ENCODE data around the gene CDC27.
"Not testable (repeated sequence)": the region's sequence is repeated elsewhere in the genome, so short reads cannot be mapped to it uniquely, and the experiment has no call there.

Gene CDC27

DNA sequence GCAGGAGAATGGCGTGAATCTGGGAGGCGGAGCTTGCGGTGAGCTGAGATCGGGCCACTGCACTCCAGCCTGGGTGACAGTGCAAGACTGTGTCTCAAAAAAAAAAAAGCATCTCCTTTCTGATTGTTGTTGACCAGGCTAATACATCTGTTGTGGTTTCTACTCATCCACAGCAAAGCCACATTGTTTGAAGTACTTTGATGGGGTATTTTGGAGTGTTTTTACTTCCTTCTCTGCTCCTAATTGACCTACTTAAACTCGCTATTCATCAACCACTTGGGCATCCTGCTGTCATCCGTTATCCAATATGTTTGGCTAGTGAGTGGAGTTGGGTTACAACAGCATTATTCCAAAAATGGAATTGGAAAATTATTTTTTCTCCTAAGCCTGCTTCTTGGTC, 3.5 kb upstream of the CDC27 start:
- DNase-seq: no peak

GRCh38 chr17:47190770-47191169, 1.7 kb upstream of the CDC27 start:
- DNase-seq: no peak

GRCh38 chr17:47190243-47190642, 1.1 kb upstream of the CDC27 start:
- no peak for DNase-seq

- DNase-seq: no peak
These were observed 690 bp upstream of the CDC27 start for GRCh38 chr17:47189732-47190237.

GRCh38 chr17:47188271-47188875, 722 bp downstream of the CDC27 start:
- peak in 2 of 5 donors; percentile 7 to 46 for DNase-seq

GRCh38 chr17:47184681-47185080, 4.4 kb downstream of the CDC27 start:
- no peak for DNase-seq

DNA sequence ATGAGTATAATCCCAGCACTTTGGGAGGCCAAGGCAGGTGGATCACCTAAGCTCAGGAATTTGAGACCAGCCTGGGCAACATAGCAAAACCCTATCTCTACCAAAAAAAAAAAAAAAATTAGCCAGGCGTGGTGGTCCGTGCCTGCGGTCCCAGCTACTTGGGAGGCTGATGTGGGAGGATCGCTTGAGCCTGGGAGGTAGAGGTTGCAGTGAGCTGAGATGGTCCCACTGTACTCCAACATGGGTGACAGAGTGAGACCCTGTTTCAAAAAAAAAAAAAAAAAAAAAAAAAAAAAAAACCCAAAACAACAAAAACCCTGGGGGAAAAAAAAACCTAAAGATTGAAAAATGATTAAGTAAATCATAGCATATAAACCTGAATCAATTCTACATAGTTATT, 8.1 kb downstream of the CDC27 start:
- not testable (repeated sequence) for DNase-seq

DNA sequence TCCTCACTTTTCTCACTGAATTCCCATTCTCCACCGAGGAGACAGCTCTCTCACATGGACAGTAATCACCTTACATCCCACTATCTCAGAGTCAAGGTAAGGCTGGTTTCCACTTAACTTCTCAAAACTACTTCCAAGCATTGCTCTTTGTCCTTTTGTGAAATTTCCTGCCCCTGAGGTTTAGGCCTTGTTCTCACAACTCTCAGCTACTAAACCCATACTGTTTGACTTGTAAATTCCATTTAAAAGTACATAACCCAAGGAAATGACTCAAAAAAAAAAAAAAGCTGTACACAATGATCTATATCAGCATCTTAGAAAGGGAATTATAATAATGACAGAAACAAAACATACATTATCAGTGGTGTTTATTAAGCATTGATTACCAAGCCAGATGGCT, 8.8 kb downstream of the CDC27 start:
- no peak for DNase-seq

DNA sequence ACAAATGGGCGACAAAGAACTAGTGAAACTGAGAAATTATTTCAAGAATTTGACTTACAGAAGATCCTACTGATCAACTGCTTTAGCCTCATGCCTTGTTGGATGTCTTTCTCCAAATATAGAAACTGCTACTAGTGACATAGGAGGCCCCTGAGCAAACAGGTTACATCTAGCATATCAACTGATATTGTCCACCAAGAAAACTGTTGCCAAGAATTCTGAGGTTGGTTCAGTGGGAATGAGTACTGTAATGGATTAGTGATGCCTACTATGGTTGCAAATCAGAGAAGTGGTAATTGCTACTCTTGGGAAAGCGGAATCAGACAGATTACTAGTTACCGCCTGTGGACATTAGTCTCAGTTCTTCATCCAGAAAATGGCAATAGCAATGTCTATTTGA, 10.0 kb downstream of the CDC27 start:
- DNase-seq: no peak

DNA sequence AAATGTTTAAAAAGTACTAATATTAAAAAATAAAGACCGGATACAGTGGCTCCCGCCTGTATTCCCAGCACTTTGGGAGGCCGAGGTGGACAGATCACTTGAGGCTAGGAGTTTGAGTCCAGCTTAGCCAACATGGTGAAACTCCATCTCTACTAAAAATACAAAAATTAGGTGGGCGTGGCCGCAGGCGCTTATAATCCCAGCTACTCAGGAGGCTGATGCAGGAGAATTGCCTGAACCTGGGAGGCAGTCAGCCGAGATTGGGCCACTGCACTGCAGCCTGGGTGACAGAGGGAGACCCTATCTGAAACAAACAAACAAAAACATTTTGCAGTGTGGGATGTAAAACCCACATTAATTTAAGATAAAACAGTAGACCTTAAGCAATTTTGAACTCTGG, 11.8 kb downstream of the CDC27 start:
- no peak for DNase-seq

GRCh38 chr17:47176389-47176826, 12.7 kb downstream of the CDC27 start:
- DNase-seq: no peak

- DNase-seq: not testable (repeated sequence)
These were observed 14.3 kb downstream of the CDC27 start for GRCh38 chr17:47174823-47175222.

GRCh38 chr17:47172696-47173565, 16.2 kb downstream of the CDC27 start:
- DNase-seq: no peak

- no peak for DNase-seq
These were observed 18.4 kb downstream of the CDC27 start for GRCh38 chr17:47170710-47171109.

DNA sequence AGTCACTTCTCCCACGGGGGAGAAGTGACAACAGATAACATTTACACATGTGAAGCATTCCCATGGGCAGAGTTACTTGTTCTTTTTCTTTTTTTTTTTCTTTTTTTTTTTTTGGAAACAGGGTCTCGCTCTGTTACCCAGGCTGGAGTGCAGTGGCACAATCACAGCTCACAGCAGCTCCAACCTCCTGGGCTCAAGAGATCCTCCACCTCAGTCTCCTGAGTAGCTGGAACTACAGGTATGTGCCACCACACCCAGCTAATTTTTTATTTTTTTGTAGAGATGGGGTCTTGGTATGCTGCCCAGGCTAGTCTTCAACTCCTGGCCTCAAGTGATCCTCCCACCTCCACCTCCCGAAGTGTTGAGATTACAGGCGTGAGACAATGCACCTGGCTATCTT, 20.2 kb downstream of the CDC27 start:
- not testable (repeated sequence) for DNase-seq

- DNase-seq: not testable (repeated sequence)
These were observed 22.2 kb downstream of the CDC27 start for GRCh38 chr17:47166854-47167253.

DNA sequence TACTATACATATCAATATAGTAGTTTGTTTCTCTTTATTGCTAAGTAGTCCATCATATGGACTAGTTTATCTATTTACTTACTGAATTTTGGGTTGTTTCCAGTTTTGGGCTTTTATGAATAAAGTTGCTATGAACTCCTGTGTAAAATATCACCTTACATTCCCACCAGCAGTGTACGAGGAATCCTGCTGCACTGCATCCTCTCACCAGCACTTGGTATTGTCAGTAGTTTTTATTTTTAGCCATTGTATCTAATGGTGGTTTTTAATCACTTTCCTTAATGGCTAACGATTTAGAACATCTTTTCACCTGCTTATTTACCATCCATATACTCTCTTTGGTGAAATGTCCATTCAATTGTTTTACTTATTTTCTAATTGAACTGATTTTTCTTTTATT, 24.0 kb downstream of the CDC27 start:
- DNase-seq: no peak

- DNase-seq: no peak
These were observed 24.8 kb downstream of the CDC27 start for GRCh38 chr17:47164263-47164662.

GRCh38 chr17:47162013-47162622, 27.0 kb downstream of the CDC27 start:
- no peak for DNase-seq

DNA sequence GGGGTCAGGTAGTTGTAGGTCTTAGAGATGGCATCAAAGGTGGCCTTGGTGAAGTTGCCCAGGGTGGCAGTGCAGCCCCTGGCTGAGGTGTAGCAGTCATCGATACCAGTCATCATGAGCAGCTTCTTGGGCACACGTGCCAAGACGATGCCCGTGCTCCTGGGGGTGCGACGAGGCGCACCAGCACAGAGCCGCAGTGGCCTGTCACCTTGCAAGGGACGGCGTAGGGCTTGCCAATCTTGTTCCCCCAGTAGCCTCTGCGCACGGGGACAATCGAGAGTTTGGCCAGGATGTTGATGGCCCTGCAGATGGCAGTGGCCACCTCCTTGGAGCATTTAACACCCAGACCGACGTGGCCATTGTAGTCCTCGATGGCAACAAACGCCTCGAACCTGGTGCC, 29.8 kb downstream of the CDC27 start:
- DNase-seq: no peak

DNA sequence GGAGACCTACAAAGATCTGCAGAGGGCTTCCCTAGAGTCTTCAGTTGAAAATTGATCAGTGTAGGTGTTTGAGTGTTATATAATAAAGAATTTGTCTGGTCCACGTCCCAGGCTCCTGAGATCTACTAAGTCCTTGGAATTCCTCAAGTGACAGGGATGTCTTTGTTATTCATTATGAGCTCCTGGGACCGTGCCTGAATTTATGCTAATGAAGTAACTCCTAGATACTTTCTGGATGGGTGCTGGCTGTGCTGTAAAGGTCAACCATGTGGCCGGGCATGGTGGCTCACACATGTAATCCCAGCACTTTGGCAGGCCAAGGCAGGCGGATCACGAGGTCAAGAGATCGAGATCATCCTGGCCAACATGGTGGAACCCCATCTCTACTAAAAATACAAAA, 43.7 kb downstream of the CDC27 start:
- DNase-seq: no peak

DNA sequence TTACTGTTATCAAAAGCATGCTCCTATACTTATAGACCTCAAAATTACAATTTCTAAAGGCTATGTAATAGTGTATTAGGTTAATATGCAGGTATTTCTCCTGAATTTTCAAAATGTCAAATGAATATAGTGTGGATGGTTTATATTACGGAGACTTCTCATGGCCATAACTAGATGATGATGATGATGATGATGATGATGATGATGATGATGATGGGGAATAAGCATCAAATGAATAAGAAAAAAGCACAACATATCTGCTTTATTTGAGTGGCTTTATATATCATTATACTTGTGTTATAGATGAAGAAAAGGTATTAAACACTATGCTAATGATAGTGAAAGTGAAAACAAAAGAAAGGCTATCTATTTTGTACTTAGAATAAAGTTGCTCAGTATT, 53.9 kb downstream of the CDC27 start:
- DNase-seq: no peak

GRCh38 chr17:47134354-47134753, 54.7 kb downstream of the CDC27 start:
- DNase-seq: not testable (repeated sequence)

DNA sequence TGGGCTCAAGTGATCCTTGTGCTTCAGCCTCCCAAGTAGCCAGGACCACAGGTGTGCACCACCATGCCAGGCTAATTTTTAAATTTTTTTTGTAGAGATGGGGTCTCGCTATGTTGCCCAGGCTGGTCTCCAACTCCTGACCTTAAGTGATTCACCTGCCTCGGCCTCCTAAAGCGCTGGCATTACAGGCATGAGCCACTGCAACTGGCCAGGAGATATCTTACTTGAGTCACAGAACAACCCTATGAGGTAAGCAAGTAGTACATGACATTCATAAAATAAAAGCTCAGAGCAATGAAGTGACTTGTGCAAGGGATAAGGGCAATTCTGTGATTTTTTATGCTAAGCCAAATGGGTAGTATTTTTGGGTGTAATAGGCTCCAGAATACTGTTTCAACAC, 57.3 kb downstream of the CDC27 start:
- DNase-seq: no peak

All from T-helper 1 cell (primary cell).